ENCODE data around the gene ERICH6B. TPM values are rescaled to one million over a fixed set of nuclear protein-coding genes. Genes with fewer than 3 reads are reported as not detected.

The ERICH6B gene
- total and polyA plus RNA-seq, 2 of the 13 experiments (the other 11 are each of a cell fraction or from before 2014, with no cell fraction given), result not detected

GRCh38 chr13:45621950-45622349, 6.4 kb upstream of the ERICH6B start:
- intact Hi-C loops (cut with micrococcal nuclease; ENCODE audit: unreplicated experiment), result loop anchor here (5.0 to 10.0 kb wide), 3 partner anchors 63 to 255 kb away; no protein-coding TSS in a partner anchor
- H3K27ac ChIP-seq (ENCODE audit: extremely low read length, insufficient read depth, low read length), result no peak overlapping the region
- no peak for FAIRE-seq
- TF ChIP-seq ZNF724P (CRISPR knock-in tag; IDR thresholded peaks at IDR 0.05; ENCODE audit: borderline replicate concordance) (no peak), MLLT10 (CRISPR knock-in tag; IDR thresholded peaks at IDR 0.05) (no peak), ZNF513 (CRISPR knock-in tag; conservative IDR thresholded peaks at IDR 0.05) (no peak), ZBTB4 (CRISPR knock-in tag; IDR thresholded peaks at IDR 0.05; ENCODE audit: borderline replicate concordance) (no peak), ARID3A (IDR thresholded peaks at IDR 0.05; ENCODE audit: low read depth, low read length) (no peak), ATF7-NPFF (CRISPR knock-in tag; IDR thresholded peaks at IDR 0.05; ENCODE audit: low read depth) (no peak), ZSCAN30 (CRISPR knock-in tag; IDR thresholded peaks at IDR 0.05) (no peak), ZNF670 (CRISPR knock-in tag; IDR thresholded peaks at IDR 0.05; ENCODE audit: borderline replicate concordance) (no peak), SRSF9 (IDR thresholded peaks at IDR 0.05; ENCODE audit: borderline replicate concordance, insufficient read depth, low read depth, low read length, poor library complexity, severe bottlenecking) (no peak), MZF1 (CRISPR knock-in tag; IDR thresholded peaks at IDR 0.05; ENCODE audit: borderline replicate concordance) (no peak), ZNF639 (CRISPR knock-in tag; conservative IDR thresholded peaks at IDR 0.05) (no peak), ZNF382 (CRISPR knock-in tag; IDR thresholded peaks at IDR 0.05; ENCODE audit: borderline replicate concordance) (no peak), ZNF557 (CRISPR knock-in tag; IDR thresholded peaks at IDR 0.05) (no peak), SOX5 (CRISPR knock-in tag; IDR thresholded peaks at IDR 0.05; ENCODE audit: borderline replicate concordance) (no peak), MEIS1 (CRISPR knock-in tag; IDR thresholded peaks at IDR 0.05; ENCODE audit: borderline replicate concordance) (no peak)

More at GRCh38 chr13:45621950-45622349, 6.4 kb upstream of the ERICH6B start:
- H2AFZ ChIP-seq (ENCODE audit: low read length), result no peak overlapping the region
- no peaks in the 10 kb centered on the region for H3K79me2 ChIP-seq (ENCODE audit: insufficient read depth, low read length)
- H3K27me3 ChIP-seq (ENCODE audit: control insufficient read depth in 1 of 2, insufficient read depth in 2 of 2, low read length in 2 of 2), result peaks cover 2 to 3% of the 10 kb centered on the region in 2 experiments; a peak in 1 of 5 replicates
- H3K4me2 ChIP-seq (ENCODE audit: low read depth, low read length), result no peak overlapping the region
- no TSS peak for BruUV-seq (replicated peaks)
- no peak overlapping the region for H3K9ac ChIP-seq (ENCODE audit: insufficient read depth, low read depth, low read length)
- POLR2A ChIA-PET, result no interaction called here
- H3K4me1 ChIP-seq (ENCODE audit: insufficient read depth, low read length), result peaks cover 6% of the 10 kb centered on the region
- H3K36me3 ChIP-seq (replicated peaks in 1 of 2; ENCODE audit: control insufficient read depth in 1 of 2, insufficient read depth in 2 of 2, low read length in 2 of 2), result no peaks in the 10 kb centered on the region
- DNase-seq (ENCODE audit: low spot score) (no peak), ATAC-seq (no peak)
- no peaks in the 10 kb centered on the region for H4K20me1 ChIP-seq (ENCODE audit: insufficient read depth, low read length)
- no peaks in the 10 kb centered on the region for H3K9me3 ChIP-seq (ENCODE audit: low read length)
- in situ Hi-C loops (cut with HindIII; ENCODE audit: extremely low pct_ligation_motif_present, low pct_unique_long_range_greater_than_20kb), result loop anchor here (5.0 kb wide), 1 partner anchor 105 kb away; no protein-coding TSS in a partner anchor
- H3K4me3 ChIP-seq (replicated peaks in 1 of 3; ENCODE audit: insufficient read depth in 1 of 3, low read depth in 2 of 3, low read length in 3 of 3), result no peak overlapping the region
- CTCF ChIA-PET (ENCODE audit: low intra/inter-chr PET ratio, low total read pairs), result no interaction called here
- WGBS (ENCODE audit: low lambda C conversion rate), result 0% methylated on average over 1 of the region's 6 CpGs
